ENCODE data around the gene RDM1.

- TF ChIP-seq EZH2 (IDR thresholded peaks at IDR 0.05; ENCODE audit: borderline replicate concordance, low read depth, low read length, severe bottlenecking), result no peak
- TF ChIP-seq, protein P1, sequence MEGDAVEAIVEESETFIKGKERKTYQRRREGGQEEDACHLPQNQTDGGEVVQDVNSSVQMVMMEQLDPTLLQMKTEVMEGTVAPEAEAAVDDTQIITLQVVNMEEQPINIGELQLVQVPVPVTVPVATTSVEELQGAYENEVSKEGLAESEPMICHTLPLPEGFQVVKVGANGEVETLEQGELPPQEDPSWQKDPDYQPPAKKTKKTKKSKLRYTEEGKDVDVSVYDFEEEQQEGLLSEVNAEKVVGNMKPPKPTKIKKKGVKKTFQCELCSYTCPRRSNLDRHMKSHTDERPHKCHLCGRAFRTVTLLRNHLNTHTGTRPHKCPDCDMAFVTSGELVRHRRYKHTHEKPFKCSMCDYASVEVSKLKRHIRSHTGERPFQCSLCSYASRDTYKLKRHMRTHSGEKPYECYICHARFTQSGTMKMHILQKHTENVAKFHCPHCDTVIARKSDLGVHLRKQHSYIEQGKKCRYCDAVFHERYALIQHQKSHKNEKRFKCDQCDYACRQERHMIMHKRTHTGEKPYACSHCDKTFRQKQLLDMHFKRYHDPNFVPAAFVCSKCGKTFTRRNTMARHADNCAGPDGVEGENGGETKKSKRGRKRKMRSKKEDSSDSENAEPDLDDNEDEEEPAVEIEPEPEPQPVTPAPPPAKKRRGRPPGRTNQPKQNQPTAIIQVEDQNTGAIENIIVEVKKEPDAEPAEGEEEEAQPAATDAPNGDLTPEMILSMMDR (IDR thresholded peaks at IDR 0.05; ENCODE audit: borderline replicate concordance, extremely low read depth, low read length, poor library complexity, severe bottlenecking), result no peak
Measured at GRCh38 chr17:35932586-35932985, 2.0 kb upstream of the RDM1 start.

Data from DND-41 (cell line).